Astrocyte of the cerebellum (primary cell): ENCODE measurements around the gene CTF1.

ENCODE experiments used
- DNase-seq: peaks from one replicate; pipeline ENCODE4 v3.0.0-alpha.2; 2011; ENCODE audit warnings: low read depth
- H3K4me3 ChIP-seq: 2 replicates; pipeline ENCODE4 v1.5.1; 2011; ENCODE audit warnings: mild to moderate bottlenecking, low read depth, low read length, moderate library complexity
- in situ Hi-C: cut with HindIII; loops from 2 replicates; pipeline ENCODE4 v1.10.0; 2017; ENCODE audit warnings: low sequenced_read_pairs
- TF ChIP-seq, protein P1 (sequence below): IDR thresholded peaks from 2 replicates; pipeline ENCODE4 v1.5.1; 2012; ENCODE audit warnings: low read length, low read depth, moderate library complexity, mild to moderate bottlenecking; ENCODE audit errors: missing control alignments

CTF1 gene

DNA sequence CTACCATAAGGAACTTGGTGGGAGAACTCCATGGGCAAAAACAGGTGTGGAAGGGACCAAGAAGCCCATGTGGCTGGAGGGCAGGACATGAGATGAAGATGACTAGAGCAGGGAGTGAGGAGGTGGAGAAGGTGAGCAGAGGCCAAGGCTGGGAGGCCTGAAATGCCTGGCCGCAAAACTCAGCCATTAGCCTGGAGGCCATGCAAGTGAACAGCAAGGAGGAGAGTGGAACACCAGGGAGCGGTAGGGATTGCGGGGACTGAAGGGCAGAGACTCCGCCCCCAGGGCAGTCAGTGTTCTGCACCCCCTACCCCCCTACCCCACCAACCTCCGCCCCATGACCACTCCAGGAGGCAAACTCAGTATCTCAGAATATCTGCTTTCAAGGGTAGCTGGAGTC lies 19.5 kb upstream of the CTF1 start:
- TF ChIP-seq, protein P1, sequence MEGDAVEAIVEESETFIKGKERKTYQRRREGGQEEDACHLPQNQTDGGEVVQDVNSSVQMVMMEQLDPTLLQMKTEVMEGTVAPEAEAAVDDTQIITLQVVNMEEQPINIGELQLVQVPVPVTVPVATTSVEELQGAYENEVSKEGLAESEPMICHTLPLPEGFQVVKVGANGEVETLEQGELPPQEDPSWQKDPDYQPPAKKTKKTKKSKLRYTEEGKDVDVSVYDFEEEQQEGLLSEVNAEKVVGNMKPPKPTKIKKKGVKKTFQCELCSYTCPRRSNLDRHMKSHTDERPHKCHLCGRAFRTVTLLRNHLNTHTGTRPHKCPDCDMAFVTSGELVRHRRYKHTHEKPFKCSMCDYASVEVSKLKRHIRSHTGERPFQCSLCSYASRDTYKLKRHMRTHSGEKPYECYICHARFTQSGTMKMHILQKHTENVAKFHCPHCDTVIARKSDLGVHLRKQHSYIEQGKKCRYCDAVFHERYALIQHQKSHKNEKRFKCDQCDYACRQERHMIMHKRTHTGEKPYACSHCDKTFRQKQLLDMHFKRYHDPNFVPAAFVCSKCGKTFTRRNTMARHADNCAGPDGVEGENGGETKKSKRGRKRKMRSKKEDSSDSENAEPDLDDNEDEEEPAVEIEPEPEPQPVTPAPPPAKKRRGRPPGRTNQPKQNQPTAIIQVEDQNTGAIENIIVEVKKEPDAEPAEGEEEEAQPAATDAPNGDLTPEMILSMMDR, result no peak
- in situ Hi-C loops, result loop anchor here (10.0 kb wide), 1 partner anchor 92 kb away; the partner anchor contains the start of gene ZNF629
- DNase-seq, result no peak
- H3K4me3 ChIP-seq, result peak overlapping the region; percentile 67

DNA sequence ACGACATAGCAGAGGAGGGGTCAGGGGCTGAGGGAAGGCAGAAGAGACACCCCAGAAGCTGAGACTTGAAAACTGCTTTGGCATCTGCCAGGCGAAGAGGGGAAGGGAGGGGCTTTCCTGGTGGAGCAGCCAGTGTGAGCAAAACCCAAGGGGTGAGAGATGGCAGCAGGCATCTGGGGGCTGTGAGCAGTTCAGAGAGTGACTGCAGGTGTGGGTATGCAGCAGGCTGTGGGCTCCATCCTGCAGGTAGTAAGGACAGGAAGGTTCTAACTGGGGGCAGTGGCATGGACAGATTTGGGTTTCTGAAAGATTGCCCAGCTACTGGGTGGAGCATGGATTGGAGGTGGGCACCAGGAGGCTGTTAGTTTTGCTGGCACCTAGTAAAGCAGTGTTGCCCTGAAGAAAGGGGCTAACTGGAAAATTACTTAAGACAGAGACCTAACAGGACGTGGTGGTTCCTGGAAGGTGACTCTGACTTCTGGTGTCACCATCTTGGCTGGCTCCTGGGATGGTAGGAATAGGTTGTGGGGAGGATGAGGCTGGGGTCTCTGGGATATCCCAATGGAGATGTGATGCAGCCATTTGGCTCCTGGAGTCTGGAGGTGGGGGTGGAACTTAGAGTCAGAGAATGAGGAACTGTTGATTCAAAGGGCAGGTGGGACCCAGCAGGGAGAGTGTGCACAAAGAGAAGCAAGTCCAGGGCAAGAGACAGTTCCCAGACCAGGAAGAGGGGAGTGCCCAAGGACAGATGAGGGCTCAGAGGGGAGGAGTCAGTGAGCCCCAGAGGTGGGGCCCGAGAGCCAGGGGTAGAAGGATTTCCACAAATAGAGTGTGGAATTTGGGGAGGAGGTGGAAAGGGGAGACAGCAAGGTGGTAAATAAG lies 13.7 kb upstream of the CTF1 start:
- no peak for DNase-seq
- TF ChIP-seq, protein P1, result no peak
- H3K4me3 ChIP-seq, result no peak overlapping the region
- in situ Hi-C loops, result no loop called here

DNA sequence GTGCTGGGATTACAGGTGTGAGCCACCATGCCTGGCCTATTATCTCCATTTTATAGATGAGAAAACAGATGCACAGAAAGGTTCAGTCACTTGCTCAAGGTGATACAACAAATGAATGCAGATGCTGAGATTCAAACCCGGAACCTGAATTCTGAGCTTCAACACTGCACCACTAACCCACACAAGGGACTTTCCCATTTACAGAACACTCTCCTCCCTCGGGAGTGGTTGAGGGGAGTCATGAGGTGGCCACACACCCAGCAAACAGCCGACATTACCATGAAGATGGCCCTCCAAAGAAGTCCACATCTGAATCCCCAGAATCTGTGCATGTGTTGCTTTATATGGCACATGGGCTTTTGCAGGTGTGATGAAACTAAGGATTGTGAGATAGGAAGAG lies 11.7 kb upstream of the CTF1 start:
- TF ChIP-seq, protein P1, result no peak
- no peak for DNase-seq
- in situ Hi-C loops, result no loop called here
- H3K4me3 ChIP-seq, result no peak overlapping the region

DNA sequence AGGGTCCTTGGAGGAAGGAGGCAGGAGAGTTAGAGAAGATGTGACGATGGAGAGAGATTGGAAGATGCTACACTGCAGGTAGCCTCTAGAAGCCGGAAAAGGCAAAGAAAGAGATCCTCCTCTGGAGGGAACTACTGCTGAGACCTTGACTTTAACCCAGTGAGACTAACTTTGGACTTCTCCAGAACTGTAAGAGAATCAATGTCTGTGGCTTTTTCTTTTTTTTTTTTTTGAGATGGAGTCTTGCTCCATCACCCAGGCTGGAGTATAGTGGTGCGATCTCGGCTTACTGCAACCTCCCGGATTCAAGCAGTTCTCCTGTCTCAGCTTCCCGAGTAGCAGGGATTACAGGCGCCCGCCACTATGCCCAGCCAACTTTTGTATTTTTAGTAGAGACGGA lies 11.2 kb upstream of the CTF1 start:
- no peak for DNase-seq
- no peak overlapping the region for H3K4me3 ChIP-seq
- TF ChIP-seq, protein P1, result no peak
- in situ Hi-C loops, result no loop called here

DNA sequence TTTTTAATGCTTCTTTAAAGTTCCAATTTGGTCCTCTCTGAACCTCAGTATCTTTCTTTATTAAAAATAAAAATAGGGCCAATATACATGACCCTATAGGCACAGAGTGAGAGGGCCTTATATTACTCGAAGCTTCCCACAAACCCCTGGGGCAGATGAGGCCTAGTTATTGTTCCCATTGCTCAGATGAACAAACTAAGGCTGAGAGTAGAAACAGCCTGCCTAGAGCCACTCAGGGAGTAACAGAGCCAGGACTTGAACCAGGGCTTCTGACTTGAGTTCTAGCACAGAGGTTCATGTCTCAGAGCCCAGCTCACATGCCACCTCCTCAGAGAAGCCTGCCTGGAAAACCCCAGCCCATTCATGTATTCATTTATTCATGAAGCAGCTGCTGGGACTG lies 10.3 kb upstream of the CTF1 start:
- in situ Hi-C loops, result no loop called here
- no peak for DNase-seq
- TF ChIP-seq, protein P1, result no peak
- no peak overlapping the region for H3K4me3 ChIP-seq

DNA sequence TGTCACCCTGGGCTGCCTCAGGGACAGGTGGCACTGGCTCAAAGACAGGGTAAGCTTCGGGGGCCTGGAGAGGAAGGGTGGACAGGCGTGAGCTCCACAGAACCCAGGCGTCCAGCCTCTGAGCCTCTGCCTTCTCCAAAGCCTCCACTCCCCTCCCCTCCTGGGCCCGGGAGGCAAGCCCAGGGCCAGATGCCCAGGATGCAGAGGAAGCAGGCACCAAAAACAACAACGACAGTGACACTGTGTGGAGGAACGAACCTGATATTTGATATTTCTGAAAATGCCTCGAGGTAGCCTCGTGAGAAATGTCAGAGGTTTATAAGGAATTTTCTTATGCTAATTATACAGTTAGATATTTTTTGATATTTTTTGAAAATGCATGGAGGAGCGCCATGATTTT lies 8.5 kb upstream of the CTF1 start:
- in situ Hi-C loops, result no loop called here
- no peak overlapping the region for H3K4me3 ChIP-seq
- TF ChIP-seq, protein P1, result no peak
- DNase-seq, result no peak
